HG03103 (cell line): ENCODE measurements around the gene IL25.
"Not testable (repeated sequence)": the region's sequence is repeated elsewhere in the genome, so short reads cannot be mapped to it uniquely, and the experiment has no call there.

ENCODE experiments used
- ATAC-seq: cut with Tn5 transposase; IDR thresholded peaks from one replicate; pipeline ENCODE4 v1.9.1; 2021; ENCODE audit warnings: low read depth; ENCODE audit not compliant: unreplicated experiment

The IL25 gene

DNA sequence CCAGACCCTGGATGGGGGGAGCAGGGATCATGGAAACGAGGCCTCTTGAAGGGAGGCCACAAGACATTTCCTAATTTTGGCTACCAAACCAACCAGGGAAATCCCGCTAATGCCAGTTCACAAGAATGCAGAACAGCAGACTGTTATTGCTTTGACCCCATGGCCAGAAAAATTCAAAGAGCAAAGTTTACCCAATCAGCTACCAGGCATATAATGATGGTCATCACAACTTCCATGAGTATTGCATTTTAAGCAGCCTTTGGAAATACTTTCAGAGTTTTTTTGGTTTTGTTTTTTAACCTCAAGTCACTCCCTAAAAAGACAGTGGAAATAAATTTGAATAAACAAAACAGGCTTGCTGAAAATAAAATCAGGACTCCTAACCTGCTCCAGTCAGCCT lies at the start of gene IL25:
Gene IL25 (plus strand): TSS at position 301 of the 400 bp plus-strand sequence.
- no peak for ATAC-seq

DNA sequence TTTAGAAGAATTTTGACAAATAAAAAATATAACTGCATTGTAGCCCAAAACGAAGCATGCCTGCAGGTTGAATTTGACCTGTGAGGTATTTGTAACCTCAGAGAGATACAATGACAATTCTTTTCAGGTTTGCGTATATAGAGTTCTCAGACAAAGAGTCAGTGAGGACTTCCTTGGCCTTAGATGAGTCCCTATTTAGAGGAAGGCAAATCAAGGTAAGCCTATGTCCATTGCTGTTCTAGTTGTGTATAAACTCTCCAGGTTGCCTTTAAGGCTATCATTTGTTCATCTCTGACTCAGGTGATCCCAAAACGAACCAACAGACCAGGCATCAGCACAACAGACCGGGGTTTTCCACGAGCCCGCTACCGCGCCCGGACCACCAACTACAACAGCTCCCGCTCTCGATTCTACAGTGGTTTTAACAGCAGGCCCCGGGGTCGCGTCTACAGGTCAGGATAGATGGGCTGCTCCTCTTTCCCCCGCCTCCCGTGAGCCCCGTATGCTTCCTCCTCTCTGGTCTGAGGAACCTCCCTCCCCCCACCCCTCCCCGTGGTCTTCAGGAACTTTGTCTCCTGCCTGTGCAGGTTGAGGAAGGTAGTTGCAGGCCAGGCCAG lies 48.7 kb upstream of the IL25 start:
- ATAC-seq: no peak

DNA sequence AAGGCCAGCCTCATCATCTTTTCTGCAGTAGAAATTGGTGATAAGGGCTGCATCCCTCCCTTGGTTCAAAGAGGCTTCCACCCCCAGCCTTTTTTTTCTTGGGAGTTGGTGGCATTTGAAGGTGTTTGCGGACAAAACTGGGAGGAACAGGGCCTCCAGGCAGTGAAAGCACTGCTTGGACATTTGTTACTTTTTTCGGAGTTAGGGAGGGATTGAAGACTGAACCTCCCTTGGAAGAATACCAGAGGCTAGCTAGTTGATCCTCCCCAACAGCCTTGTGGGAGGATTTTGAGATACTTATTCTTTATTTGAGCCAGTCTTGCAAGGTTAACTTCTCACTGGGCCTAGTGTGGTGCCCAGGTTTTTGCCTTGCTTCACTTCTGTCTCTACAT lies 48.2 kb upstream of the IL25 start:
- ATAC-seq: no peak

DNA sequence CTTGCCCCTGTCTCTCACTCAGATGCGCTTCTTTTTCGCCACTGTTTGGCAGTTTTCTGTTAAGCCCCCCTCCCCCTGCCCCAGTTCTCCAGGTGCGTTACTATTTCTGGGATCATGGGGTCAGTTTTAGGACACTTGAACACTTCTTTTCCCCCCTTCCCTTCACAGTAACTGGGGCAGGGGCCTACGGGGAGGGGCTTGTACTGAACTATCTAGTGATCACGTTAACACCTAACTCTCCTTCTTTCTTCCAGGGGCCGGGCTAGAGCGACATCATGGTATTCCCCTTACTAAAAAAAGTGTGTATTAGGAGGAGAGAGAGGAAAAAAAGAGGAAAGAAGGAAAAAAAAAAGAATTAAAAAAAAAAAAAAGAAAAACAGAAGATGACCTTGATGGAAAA lies 47.6 kb upstream of the IL25 start:
- no peak for ATAC-seq

DNA sequence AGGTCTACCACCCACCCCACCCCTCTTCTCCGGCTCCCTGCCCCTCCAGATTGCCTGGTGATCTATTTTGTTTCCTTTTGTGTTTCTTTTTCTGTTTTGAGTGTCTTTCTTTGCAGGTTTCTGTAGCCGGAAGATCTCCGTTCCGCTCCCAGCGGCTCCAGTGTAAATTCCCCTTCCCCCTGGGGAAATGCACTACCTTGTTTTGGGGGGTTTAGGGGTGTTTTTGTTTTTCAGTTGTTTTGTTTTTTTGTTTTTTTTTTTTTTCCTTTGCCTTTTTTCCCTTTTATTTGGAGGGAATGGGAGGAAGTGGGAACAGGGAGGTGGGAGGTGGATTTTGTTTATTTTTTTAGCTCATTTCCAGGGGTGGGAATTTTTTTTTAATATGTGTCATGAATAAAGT lies 46.9 kb upstream of the IL25 start:
- not testable (repeated sequence) for ATAC-seq

DNA sequence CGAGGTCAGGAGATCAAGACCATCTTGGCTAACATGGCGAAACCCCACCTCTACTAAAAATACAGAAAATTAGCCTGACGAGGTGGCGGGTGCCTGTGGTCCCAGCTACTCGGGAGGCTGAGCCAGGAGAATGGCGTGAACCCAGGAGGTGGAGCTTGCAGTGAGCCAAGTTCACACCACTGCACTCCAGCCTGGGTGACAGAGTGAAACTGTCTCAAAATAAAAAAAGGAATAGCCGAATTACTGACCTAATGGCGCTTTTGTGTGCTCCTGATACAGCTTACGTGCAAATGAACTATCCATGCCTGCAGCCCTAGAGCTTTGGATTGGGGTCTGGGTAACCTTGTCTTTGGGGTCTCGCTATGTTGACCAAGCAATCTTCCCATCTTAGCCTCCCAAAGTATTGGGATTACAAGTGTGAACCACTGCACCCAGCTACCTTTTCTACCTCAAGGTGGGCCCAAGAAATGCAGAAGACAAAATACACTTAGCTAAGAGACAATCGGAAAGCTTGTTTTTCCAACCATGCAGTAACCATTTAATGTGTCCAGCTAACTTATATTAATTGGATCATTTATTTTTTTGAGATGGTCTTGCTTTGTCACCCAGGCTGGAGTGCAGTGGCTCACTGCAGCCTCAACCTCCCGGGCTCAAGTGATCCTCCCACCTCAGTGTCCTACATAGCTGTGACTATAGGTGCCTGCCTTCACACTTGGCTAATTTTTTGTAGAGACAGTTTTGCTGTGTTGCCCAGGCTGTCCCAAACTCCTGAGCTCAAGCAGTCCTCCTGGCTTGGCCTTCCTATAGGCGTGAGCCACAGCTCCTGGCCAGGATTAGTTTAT lies 45.9 kb upstream of the IL25 start:
- no peak for ATAC-seq

DNA sequence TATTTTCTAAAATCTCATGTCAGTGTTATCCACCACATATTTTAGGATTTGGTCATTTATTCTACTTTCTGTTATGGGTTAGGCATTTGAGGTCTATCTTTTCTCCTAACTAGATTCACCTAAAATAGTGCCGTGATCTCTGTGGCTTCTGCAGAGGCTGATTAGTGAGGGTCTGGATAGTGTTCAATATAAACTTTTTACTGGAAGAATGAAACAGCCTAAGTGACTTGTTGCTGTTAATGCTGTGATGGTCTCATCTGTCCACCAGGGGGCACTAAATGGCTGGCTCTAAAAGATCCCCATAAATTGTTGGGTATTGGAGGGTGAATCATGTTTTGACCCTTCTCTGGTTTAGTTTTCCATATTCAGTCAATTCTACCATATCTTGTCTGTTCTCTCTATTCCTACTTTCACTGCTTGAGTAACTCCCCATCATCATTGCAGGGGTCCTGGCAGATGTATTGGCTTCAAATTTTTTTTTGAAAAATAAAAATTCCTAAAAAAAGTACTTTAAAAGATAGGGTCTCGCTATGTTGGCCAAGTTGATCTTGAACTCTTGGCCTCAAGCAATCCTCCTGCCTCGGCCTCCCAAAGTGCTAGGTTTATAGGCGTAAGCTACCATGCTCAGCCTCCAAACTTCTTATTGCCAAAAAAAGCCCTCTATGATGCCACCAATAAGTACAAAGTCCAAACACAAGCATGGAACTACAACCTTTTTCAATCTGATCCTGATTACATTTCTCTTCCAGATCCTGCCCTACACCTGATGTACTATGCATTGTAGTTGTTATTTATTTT lies 44.5 kb upstream of the IL25 start:
- no peak for ATAC-seq

DNA sequence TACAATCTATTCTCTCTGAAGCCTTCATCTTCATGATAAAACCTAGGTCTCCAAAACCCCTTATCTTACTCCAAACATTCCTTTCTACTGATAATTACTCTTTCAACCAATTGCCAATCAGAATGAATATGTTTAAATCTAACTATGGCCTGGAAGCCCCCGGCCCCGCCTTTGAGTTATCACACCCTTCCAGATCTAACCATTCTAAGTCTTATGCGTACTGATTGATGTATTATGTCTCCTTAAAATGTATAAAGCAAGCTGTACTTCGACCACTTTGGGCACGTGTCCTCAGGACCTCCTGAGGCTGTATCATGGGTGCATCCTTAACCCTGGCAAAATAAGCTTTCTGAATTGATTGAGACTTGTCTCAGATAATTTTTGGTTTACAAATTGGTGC lies 37.0 kb upstream of the IL25 start:
- no peak for ATAC-seq

DNA sequence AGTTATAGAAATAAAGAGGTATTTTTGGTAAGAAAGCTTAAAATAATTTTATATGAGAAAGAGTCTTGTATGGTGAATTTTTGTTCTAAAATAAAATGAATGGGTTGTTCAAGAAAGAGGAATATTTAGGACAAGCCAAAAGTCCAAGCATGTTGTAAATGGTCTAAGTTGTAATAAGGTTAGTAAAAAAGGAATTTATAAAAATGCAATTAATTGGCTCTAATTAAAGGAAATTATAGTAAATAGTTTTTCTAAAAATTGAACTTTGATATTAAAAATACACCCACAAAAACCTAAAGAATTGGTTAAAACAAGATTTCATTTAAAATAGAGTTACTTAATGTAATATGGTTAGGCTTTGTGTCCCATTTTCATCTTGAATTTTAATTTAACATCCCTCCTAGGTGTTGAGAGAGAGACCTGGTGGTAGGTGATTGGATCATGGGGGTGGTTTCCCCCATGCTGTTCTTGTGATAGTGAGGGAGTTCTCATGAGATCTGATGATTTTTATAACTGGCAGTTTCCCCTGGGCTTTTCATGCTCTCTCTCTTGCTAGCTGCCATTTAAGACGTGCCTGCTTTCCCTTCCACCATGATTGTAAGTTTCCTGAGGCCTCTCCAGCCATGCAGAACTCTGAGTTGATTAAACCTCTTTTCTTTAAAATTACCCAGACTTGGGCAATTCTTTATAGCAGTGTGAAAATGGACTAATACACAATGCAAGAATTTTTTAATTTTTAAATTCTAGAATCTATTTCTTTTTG lies 32.9 kb upstream of the IL25 start:
- ATAC-seq: no peak

DNA sequence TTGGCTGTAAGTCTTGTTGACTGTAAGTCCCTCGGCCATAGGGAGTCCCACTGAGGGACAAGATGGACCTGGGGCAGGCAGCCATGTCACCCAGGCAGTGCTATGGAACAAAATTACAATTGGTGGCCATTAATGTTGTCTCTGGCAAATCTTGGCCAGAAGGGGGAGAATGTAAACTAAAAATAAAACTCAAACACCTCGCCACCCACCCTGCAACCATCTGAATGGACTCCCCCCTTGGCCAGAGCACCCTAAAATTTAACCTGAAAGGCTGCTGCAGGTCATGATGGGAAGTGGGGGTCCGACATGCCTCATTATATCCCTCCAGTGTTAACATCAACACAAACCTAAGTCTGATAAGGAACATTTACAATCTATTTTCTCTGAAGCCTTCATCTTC lies 28.1 kb upstream of the IL25 start:
- ATAC-seq: no peak

DNA sequence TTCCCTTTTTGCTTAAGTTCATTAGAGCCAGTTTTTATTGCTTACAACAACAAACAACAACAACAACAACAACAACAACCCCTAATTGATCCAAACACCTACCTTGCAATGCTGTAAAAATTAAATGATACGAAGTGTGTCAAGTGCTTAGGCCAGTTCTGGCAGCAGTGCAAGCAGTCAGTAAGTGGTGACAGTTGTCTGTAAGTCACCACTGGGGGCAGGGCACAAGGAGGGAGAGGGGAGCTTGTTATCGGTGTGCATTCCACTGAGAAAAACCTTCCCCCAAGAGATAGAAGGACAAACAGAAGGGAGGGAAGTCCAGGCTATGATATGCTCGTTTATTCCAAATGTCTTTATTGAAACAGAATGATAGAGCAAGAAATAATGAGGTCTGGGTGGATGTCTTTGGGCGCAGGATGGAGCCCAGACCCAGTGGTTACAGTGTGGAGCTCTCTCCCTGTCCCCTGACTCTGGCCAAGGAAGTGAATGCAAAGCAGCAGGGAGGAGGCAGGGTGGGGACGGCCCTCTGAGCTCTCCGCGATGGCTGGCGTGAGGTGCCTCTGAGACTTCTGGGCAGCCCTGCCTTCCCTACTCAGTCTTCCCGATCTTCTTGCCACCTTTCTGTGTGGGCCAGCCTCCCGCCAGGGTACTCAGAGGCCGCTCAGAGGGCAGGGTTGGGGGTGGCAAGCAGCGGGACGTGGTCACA lies 26.5 kb upstream of the IL25 start:
- no peak for ATAC-seq

DNA sequence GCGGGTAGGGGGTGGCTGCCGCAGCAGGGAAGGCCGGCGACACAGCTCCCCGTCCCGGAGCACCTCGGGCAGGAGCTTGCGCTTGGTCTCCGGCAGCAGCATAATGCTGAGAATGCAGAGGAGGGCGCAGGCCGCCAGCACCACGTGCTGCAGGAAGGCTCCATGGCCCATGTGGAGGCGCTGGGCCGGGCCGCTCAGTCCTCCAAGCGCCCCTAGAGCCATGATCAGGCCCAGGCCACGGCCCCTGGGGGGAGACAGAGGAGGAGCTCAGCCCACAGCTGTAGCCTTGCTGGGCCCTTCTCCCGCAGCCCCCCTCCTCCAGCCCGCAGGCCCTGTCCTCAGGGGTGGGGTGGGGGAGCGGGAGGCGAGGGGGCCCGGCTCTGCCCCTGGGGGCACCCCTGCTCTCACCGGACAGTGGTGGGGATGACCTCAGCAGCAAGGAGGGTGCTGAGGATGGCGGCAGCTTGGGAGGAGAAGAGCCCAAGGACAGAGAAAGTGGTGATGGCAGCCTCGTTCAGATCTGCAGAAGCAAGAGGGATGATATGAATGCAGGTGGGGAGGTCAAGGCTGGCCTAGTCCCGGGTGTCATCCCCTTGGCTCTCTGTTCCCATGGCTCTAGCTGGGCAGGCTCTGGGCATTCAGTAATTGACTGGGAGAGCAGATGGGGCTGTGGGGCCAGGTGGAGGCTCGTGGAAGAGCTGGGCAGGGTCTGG lies 25.8 kb upstream of the IL25 start:
- no peak for ATAC-seq

DNA sequence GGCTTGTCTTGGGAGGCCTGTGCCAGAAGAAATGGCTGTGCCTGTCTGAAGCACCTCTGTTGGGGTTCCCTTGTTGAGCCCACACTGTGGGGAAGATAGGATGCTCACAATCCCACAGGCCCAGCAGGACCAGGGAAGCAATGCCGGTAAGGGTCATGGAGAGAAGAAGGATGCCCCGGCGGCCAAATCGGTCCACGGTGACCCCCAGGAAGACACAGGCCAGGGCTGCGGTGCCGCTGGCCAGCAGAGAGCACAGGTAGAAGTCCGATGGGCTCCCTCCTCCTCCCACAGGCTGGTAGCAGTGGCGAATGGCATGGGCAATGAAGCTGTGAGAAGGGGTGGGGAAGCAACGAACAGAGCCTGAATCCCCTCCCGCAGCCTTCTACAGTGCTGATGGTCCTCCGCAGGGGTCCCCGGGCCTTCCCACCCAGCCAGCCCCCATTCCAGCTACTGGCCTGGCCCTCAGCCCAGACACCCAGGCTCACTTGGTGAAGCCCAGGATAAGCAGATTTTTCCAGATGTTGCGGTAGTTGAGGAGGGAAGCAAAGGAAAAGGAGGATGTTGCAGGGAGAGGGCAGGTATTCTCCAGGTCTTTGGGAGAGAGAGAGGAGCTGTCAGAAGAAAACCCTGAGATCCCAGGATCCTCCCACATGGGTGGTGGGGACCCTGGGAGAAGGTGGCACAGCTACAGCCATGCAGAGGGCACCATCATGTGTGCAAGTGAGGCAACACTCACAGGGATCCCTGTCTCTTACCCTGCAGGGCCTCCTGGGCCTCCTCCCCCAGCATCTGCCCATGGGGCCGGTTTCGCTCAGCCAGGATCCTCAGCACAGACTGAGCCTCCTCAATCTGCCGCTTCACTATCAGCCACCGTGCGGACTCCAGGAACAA lies 25.0 kb upstream of the IL25 start:
- ATAC-seq: no peak

DNA sequence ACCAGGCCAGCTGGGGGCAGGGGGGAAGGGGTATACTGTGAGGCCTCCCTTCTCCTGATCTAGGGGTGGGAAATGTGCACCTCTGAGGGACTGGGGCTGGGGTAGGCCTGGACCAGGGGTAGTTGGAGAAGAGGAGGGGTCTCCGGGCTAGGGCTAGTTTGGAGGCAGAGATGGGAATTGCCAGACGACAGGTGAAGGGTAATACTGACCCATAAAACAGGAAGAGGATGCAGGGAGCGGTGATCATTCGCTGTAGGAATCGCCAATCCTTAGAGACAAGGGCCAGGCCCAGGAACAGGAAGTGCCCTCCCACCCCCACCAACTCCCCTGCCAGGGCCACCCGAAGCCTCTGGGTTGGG lies 24.3 kb upstream of the IL25 start:
- ATAC-seq: no peak

DNA sequence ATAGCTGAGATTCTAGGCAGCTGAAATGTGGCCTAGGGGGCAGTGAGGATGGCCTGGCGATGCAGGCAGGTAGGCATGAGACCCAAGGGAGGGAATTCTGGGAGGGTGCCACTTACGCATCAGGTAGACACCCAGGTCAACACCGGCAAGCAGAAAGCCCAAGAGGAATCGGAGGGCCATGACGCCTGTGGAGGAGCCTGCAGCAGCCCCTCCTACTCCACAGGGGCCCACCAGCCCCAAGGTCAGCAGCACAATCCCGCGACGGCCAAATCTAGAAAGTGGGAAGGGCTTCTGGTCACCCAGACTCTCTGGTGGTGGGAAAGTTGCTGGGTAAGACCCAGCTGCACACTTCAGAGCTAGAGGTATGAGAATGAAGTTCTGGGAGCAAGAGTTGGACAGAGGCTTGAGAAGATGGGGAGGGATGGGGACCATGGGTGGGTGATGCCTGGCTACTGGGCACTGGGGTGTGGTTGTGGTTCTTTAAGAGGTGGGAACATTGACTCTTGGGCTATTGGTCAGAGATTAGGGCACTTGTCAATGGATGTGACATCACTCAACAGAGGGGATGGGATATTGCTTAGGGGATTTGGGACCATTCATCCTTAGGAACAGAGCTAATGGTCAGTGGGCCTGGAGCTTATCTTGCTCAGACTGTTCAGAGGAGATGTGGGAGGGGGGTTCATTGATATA lies 23.3 kb upstream of the IL25 start:
- no peak for ATAC-seq

DNA sequence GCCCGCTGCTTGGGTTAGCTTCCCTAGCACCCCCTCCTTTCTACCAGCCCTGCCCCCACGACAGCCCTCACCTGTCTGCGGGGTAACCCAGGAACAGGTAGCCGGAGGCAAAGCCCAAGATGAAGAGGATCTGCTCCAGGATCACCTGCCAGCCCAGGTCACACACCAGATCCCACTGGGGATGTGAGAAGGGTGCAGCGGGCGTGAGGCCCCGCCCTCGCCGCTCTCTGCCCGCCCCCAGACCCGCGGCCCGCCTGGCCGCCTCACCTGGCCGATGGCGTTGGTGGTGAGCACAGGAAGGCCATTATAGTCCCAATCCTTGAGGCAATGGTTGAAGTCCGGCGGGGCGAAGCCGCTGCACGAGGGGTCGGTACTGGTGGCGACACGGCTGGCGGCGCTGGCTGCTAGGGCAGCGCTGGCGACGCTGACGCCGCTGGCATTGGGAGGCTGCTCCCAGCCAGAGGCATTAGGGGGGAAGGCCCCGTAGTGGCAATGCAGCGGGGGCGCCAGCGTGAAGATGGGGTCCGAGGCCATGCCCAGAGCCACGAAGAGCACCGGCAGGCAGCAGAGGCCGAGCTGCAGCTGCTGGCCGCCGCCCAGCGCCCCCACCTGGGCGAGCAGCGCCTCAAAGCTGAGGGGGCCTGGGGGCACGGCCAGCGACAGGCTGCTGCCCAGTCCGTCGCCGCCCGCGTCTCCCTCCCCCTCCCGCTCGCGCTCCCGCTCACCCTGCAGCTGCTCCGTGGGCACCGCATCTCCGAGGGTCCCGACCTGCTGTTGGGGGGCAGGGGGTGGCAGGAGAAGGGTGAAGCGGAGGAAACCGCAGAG lies 20.7 kb upstream of the IL25 start:
- ATAC-seq: no peak
